GM19193 (cell line): Measurements from ENCODE around the gene TBC1D14.
A peak's percentile ranks its signal among the peaks of the same experiment; 100 is the strongest.

Experiments used
- POLR2A ChIP-seq: IDR thresholded peaks from 4 replicates; pipeline ENCODE4 v1.6.1; 2011; ENCODE audit not compliant: insufficient read depth, insufficient read length; ENCODE audit errors: extremely low read depth

The TBC1D14 gene

DNA sequence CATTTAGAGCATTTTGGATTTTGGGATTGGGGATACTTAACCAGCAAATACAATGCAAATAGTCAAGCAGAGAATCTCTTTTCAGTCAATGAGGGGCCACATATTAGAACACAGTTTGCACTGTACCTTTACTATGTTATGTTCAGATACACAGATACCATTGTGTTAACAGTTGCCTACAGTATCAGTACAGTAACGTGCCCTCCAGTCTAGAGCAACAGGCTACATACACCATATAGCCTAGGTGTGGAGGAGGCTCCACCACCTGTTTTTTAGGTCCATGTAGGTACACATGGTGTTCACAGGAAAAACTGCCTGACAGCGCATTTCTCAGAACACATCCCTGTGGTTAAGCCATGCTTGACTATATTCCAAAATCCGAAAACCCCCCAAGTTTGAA lies 149.2 kb downstream of the TBC1D14 start:
- TF ChIP-seq POLR2A: no peak

DNA sequence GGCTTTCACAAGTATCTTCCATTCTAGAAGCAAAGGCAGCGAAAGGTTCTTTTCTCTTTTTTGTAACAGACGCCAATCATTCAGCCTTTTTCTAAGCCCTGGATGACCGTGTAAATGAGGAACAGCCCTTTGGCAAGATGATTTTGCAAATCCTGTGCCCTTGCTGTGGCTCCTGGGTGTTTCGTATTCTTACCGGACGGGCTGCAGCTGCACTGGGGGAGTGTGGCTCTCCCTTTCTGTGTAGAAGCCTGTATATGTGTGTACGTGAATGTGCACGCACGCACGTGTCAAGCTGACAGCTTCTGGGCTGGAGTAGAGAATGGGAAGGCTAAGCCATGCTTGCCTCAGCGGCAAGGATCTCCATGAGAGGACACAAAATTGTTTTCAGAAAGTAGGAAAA lies 150.0 kb downstream of the TBC1D14 start:
- no peak for TF ChIP-seq POLR2A

DNA sequence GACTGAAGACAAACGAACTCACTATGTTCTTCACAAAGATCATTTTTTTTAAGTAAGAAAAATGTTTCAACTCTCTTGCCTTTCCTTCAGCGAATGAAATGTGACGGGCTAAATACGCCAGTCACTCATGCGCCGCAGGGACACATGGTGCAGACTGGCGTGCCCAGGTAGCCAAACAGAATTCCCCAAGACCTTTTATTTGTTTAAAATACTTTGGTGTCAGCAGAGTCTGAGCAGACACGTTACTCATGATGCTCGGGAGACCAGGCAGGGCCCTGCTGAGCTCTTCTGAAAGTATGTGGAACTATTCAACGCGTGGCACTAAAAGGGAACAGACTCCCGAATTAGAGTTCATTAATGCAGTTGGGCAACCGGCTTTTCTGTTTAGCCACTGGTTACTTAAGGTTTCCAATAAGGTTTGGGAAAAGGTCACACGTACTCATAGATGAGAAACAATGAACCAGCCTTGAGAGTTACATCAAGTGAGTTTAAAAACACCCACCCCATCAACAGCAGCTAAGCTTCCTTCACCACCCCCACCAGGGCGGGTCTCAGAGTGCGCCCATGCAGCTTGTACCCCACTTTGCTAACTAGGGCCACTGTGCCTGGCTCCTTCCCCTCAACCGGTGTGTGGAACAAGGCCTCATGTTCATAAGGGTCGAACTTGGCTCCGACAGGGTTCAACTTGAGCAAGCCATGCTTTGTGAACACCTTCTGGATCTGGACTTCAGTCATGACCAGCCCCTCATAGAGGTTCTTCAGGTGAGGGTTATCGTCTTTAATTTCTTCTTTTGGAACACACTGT lies 150.9 kb downstream of the TBC1D14 start:
- no peak for TF ChIP-seq POLR2A

DNA sequence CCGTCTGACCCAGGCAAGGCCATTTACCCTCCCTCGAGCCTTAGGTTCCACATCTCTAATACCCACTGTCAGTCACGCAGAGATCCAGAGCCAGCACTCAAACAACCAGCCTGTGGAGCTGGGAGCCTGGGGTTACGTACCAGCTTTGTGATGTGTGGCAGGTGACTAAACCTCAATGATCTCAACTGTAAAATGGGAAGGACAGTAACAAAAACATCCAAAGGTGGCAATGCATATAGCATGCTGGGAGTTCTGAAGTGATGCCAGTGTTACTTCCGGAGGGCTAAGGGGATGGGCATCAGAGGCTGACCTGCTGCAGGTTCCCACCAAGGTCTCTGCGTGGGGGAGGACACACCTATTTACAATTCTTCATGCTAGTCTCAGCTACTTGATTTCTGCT lies 152.2 kb downstream of the TBC1D14 start:
- no peak for TF ChIP-seq POLR2A

DNA sequence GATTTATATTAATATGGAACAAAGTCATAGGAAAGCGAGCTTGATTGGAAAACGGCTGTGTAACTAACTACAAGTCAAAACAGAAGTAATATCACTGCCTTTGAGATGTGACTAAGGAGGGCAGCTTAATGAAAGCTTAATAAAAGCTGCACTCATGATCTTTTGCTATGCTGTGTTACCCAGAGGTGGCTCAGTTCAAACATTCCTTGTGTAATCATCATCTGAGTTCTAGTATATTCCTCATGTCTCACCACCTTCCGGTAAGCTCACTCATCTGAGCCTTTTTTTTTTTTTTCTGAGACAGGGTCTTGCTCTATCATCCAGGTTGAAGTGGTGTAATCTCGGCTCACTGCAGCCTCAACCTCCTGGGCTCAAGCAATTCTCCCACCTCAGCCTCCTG lies 153.2 kb downstream of the TBC1D14 start:
- TF ChIP-seq POLR2A: no peak

DNA sequence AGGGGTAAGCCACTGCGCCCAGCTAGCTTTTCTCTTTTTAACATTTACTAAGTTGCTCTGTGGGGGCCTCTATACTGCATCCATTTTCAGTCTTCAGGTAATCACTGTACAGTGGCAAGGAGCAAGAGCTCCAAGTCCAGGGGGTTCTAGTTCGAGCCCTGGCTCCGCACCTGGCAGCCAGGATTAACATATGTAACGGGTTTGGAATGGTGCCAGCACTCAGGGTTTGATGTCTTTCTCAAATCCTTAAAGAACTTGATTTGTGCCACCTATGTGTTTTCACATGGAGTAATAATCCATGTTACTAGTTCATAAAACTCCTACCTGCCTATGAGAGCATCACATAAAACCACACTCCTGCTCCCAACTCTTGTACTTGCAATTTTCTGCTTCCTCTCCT lies 153.7 kb downstream of the TBC1D14 start:
- TF ChIP-seq POLR2A: no peak

DNA sequence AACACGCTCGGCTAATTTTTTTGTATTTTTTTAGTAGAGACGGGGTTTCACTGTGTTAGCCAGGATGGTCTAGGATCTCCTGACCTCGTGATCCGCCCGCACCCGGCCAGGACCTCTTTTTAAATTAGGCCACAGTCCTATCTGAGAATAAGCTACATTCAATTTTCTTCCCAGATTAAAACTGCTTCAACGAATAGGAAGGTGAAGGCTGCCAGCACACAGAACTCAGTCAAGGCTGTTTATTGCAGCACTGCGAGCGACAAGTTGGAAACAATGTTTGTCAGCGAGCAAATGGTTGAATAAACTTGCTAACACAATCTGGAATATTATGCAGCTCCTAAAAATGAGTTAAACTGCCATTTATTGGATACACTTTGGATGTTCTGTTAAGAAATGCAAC lies 156.4 kb downstream of the TBC1D14 start:
- TF ChIP-seq POLR2A: no peak

DNA sequence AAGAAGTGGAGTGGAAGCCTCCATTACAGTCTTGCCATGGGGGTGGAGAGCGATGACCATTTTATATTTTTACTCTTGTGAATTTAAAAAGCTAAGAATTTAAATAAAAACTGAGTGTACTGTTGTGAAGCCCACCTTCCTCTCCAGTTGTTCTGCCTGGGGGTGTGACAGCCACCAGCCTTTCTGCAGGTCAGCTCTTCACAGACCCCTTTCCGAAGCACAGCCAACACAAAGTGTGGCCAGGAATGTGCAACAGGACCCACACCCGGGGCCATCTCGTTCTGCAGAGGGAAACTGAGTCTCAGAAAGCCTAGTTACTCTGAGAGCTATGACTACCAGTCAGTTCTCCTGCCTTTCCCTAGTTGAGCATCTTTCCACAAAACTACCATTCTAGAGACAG lies 156.9 kb downstream of the TBC1D14 start:
- TF ChIP-seq POLR2A: no peak

DNA sequence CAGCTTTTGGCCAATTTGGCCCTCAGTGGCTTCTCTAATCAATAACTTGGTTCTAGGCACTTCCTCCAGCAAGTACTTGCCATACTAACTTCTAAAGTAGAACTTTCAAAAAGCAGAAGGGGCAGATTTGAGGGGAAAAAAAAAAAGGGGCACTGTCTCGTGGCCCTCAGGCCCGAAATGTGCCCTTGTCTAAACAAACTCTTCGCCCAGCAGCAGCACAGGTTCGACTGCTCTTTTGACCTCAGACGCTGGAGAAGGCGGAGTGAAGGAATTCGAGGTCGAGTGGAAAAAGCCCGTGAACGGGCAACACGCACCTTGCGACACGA lies 157.5 kb downstream of the TBC1D14 start:
- TF ChIP-seq POLR2A: no peak

DNA sequence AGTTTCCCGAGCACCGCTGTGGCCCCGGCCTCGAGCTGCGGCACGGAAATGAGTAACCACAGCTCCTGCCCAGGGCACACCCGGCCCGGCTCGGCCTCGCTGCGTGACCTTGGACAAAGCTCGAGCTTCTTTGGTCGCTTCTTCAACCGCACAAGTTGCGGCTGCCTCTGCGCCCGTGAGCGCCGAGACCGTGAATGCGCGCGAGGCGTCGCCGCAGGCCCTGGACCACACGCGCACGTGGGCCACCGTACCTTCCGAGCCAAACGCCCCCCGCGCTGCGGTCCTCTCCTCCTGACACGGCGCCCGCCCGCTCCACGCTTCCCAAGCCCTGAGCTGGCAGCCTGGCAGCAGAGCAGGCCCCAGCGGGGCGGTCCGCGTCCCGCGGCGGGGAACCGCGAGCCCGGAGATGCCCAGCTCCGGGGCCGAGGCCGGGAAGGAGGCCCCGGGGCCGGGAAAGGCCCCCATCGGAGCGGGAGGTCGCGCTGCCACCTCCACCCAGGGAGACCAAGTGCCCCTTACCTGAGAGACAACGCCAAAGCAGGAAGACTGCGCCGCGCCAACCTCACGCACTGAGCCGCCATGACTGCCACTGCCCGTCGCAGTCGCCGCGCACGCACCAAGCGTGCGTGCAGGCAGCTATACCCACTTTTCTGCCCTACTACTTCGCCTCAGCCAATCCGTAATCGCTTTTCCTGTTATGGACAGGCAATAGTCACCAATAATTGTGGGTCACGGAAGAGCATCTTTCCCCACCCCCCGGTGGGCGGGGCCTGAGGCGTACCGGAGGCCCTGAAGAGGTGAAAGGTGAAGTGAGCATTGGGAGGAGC lies 158.0 kb downstream of the TBC1D14 start, which contains the start of gene GRPEL1:
Gene GRPEL1 (minus strand): TSS at position 613 of the 827 bp plus-strand sequence. CDS start 32 bp downstream, at position 581.
- TF ChIP-seq POLR2A: peak; percentile 93

DNA sequence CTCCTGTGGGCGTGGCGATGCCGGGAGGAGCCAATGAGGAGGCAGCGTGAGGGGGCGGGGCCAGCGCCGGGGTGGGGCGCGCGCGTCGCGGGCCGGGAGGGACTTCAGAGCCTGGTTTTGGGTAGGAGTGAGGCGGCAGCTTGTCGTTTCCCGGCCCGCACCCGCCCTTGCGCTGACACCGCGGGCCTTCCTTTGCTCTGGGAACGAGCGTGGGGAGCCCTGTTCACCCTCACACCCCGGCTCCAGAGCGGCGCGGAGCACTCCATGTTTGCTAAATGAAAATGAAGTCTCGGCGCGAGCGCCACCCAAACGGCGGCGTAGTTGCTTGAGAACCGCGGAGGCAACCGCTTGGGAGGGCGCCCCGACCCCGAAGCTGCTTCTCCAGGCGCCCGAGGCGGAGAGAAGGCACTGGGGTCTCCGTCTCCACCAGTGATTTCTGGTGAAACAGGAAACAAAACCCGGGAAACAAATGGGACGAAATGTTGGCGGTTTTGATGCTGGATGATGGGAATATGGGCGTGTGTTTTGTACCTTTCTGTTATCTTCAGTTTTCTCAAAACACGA lies 158.7 kb downstream of the TBC1D14 start:
- peak; percentile 80 for TF ChIP-seq POLR2A

DNA sequence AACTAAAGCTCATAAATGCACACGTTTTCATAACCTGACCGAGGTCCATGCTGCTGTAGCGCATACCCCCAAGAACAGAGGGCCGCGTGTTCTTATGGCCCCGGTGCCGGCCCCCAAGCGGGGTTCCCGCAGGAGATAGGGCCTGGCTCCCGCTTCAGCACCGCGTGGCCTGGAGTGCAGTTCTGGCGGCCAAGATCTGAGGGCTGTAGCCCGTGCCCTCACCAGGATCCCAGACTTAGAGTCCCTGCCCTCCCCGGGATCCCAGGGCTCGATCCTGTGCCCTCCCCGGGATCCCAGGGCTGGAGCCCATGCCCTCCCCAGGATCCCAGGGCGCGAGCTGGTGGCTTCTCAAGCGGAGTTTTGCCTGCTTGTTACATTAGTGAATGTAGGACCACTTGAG lies 159.3 kb downstream of the TBC1D14 start:
- no peak for TF ChIP-seq POLR2A

DNA sequence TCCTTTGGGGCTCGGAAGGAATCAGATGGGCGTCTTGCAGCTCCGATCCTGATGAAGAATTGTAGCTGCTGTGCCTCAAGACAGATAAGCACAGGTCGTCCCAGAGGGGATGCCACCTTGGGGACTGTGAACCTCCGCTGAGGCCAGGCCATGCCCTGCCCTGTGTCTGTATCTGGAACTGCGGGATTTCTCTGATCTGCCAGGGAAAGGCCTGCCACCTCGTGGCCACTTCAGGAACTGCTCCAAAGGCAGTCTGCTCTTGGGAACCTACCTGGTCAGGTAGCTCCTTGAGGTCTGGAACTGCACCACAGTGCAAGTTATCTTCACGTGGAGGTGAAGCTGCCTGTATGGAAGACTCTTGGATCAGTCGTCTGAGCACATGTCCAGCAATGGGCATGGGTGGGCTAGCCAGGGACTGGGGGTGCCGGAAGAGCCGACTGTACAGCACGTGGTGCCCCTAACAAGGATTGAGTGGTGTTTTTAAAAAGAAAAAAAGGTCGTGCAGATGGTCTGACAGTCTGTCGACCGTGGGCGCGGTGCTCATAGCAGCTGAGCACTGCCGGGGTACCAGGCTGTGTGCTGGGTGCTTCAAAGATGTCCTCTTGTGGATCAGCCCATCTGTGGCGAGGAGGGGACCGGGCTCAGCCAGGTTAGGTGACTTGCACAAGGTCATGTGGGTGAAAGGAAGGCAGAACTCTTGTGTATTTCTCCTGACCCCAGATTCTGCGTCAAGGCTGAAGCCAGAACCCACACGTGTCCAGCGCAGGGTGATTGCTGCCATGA lies 161.3 kb downstream of the TBC1D14 start:
- TF ChIP-seq POLR2A: no peak

DNA sequence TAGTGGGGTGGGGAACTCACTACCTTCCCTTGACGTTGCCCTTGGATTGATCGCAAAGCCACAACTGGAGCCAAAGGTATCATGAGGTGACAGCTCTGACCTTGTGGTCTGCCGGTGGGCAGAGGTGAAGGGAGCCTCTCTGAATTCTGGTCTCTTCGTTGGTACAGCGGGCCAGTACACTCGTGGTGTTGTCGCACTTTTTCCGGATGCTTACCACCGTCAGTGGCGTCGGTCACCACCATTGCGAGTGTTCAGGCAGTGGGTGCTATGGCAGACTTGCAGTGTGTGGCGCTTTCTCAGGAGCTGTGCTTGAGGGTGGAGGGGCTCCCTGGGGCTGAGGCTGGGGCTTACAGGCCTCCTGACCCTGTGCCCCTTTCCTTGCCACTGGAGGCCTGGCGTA lies 163.4 kb downstream of the TBC1D14 start:
- TF ChIP-seq POLR2A: no peak
